ENCODE data around the gene DIP2A.
"Not testable (repeated sequence)": the region's sequence is repeated elsewhere in the genome, so short reads cannot be mapped to it uniquely, and the experiment has no call there.

DIP2A gene

GRCh38 chr21:46567348-46567747 is 108.7 kb downstream of the DIP2A start:
- H3K9me3 Mint-ChIP-seq = peaks cover 16% of the 10 kb centered on the region
- no peak overlapping the region for H3K27ac Mint-ChIP-seq
- H3K36me3 Mint-ChIP-seq (ENCODE audit: low read depth) = peaks cover 70% of the 10 kb centered on the region
- H3K27me3 Mint-ChIP-seq (ENCODE audit: low read depth, poor library complexity) = peaks cover 4% of the 10 kb centered on the region
- H3K4me1 Mint-ChIP-seq = no peaks in the 10 kb centered on the region
- no peak overlapping the region for H3K4me3 Mint-ChIP-seq
- TF ChIP-seq, protein P1, sequence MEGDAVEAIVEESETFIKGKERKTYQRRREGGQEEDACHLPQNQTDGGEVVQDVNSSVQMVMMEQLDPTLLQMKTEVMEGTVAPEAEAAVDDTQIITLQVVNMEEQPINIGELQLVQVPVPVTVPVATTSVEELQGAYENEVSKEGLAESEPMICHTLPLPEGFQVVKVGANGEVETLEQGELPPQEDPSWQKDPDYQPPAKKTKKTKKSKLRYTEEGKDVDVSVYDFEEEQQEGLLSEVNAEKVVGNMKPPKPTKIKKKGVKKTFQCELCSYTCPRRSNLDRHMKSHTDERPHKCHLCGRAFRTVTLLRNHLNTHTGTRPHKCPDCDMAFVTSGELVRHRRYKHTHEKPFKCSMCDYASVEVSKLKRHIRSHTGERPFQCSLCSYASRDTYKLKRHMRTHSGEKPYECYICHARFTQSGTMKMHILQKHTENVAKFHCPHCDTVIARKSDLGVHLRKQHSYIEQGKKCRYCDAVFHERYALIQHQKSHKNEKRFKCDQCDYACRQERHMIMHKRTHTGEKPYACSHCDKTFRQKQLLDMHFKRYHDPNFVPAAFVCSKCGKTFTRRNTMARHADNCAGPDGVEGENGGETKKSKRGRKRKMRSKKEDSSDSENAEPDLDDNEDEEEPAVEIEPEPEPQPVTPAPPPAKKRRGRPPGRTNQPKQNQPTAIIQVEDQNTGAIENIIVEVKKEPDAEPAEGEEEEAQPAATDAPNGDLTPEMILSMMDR (IDR thresholded peaks at IDR 0.05) = no peak
- no peak for DNase-seq

- TF ChIP-seq, protein P1 (IDR thresholded peaks at IDR 0.05) = no peak
- Mint-ChIP-seq H3K27ac (no peak overlapping the region), H3K27me3 (ENCODE audit: low read depth, poor library complexity) (peaks cover 4% of the 10 kb centered on the region), H3K4me1 (no peaks in the 10 kb centered on the region), H3K4me3 (no peak overlapping the region), H3K9me3 (peaks cover 21% of the 10 kb centered on the region), H3K36me3 (ENCODE audit: low read depth) (peaks cover 75% of the 10 kb centered on the region)
- no peak for DNase-seq
These were observed 109.9 kb downstream of the DIP2A start for GRCh38 chr21:46568562-46568961.

DNA sequence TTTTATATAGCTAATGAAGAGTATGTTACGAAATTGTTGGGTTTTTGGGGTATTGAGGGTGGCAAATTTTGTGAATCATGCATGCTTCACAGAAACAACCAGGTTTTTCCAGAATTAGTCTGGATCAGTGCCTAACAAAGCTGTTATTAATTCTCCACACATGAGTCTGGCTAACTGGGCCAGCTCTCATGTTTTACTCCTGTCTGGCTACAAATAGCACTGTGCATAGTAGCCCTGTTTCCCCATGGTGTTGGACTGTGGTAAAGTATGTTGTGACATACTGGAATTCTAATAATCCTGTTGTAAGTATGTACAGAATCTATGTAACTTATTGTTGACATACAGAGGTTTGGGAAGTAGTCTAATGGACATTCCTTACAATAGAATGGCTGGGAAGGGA is 110.4 kb downstream of the DIP2A start:
- no peak overlapping the region for H3K4me3 Mint-ChIP-seq
- peaks cover 4% of the 10 kb centered on the region for H3K27me3 Mint-ChIP-seq (ENCODE audit: low read depth, poor library complexity)
- H3K27ac Mint-ChIP-seq = no peak overlapping the region
- peaks cover 80% of the 10 kb centered on the region for H3K36me3 Mint-ChIP-seq (ENCODE audit: low read depth)
- no peaks in the 10 kb centered on the region for H3K4me1 Mint-ChIP-seq
- peaks cover 26% of the 10 kb centered on the region for H3K9me3 Mint-ChIP-seq
- TF ChIP-seq, protein P1 (IDR thresholded peaks at IDR 0.05) = no peak
- no peak for DNase-seq

GRCh38 chr21:46570119-46570518 is 111.4 kb downstream of the DIP2A start:
- no peak for DNase-seq
- Mint-ChIP-seq H3K4me3 (no peak overlapping the region), H3K27ac (no peak overlapping the region), H3K27me3 (ENCODE audit: low read depth, poor library complexity) (peaks cover 4% of the 10 kb centered on the region), H3K36me3 (ENCODE audit: low read depth) (peaks cover 88% of the 10 kb centered on the region), H3K9me3 (peaks cover 26% of the 10 kb centered on the region), H3K4me1 (no peaks in the 10 kb centered on the region)
- TF ChIP-seq, protein P1 (IDR thresholded peaks at IDR 0.05) = no peak

DNA sequence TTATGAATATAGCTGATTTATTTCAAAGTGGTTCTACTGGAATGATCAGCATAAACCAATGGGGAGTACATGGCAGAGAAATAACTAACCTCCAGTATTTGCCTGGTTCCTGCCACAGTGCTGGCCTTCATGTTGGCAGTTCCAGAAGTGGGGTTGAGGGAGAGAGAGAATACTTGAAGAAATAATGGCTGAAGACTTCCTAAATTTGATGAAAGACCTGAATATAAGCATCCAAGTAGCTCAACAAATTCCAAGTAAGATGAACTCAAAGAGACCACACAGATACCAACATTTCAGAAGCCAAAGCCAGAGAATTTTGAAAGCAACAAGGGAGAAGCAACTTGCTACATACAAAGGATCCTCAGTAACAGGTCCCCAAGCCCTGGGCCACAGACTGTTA is 111.9 kb downstream of the DIP2A start:
- Mint-ChIP-seq H3K36me3 (ENCODE audit: low read depth) (peaks cover 88% of the 10 kb centered on the region), H3K4me1 (no peaks in the 10 kb centered on the region), H3K9me3 (peaks cover 31% of the 10 kb centered on the region), H3K4me3 (no peak overlapping the region), H3K27ac (no peak overlapping the region), H3K27me3 (ENCODE audit: low read depth, poor library complexity) (peaks cover 4% of the 10 kb centered on the region)
- TF ChIP-seq, protein P1 (IDR thresholded peaks at IDR 0.05) = no peak
- no peak for DNase-seq

DNA sequence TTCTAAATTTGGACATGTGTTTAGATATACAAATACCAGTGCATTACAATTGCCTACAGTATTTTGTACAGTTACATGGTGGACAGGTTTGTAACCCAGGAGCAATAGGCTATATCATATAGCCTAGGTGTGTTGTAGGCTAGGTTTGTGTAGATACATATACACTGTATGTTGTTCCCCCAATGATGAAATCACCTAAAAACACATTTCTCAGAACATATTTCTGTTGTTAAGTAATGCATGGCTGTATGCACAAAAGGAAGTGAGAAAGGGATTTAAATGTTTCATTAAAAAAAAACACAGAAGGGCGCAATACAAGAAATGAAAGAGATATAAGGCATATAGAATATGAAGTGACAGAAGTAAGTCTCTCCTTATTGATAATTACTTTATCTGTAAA is 114.2 kb downstream of the DIP2A start:
- Mint-ChIP-seq H3K27ac (no peak overlapping the region), H3K9me3 (peaks cover 50% of the 10 kb centered on the region), H3K27me3 (ENCODE audit: low read depth, poor library complexity) (no peaks in the 10 kb centered on the region), H3K4me1 (no peaks in the 10 kb centered on the region), H3K36me3 (ENCODE audit: low read depth) (peaks cover 85% of the 10 kb centered on the region), H3K4me3 (no peak overlapping the region)
- DNase-seq = no peak
- TF ChIP-seq, protein P1 (IDR thresholded peaks at IDR 0.05) = no peak

GRCh38 chr21:46577786-46578185 is 119.1 kb downstream of the DIP2A start:
- H3K27ac Mint-ChIP-seq; H3K4me1 Mint-ChIP-seq; H3K27me3 Mint-ChIP-seq (ENCODE audit: low read depth, poor library complexity); DNase-seq; H3K4me3 Mint-ChIP-seq: not testable (repeated sequence)
- H3K36me3 Mint-ChIP-seq (ENCODE audit: low read depth) = peaks cover 89% of the 10 kb centered on the region
- peaks cover 82% of the 10 kb centered on the region for H3K9me3 Mint-ChIP-seq

- H3K27ac Mint-ChIP-seq; DNase-seq; H3K4me3 Mint-ChIP-seq; H3K27me3 Mint-ChIP-seq (ENCODE audit: low read depth, poor library complexity); H3K4me1 Mint-ChIP-seq: not testable (repeated sequence)
- H3K36me3 Mint-ChIP-seq (ENCODE audit: low read depth) = peaks cover 89% of the 10 kb centered on the region
- H3K9me3 Mint-ChIP-seq = peaks cover 88% of the 10 kb centered on the region
These were observed 120.7 kb downstream of the DIP2A start for GRCh38 chr21:46579394-46579793.

Data from nephron progenitor cell (in vitro differentiated cells).